Fibroblast of pulmonary artery (primary cell): ENCODE data around the gene KCNA10.

Experiments used
- DNase-seq: peaks from one replicate; pipeline ENCODE4 v3.0.0-alpha.2; 2010; ENCODE audit warnings: low read depth
- H3K4me3 ChIP-seq: replicated peaks from 2 replicates; pipeline ENCODE4 v1.5.1; 2011; ENCODE audit warnings: low read depth, mild to moderate bottlenecking, control low read depth, low read length, moderate library complexity
- CTCF ChIP-seq: IDR thresholded peaks from 2 replicates; pipeline ENCODE4 v1.5.1; 2011; ENCODE audit warnings: mild to moderate bottlenecking, control low read depth, low read length, inconsistent platforms; ENCODE audit errors: missing control alignments

KCNA10 gene

GRCh38 chr1:110509655-110510054 lies 9.3 kb downstream of the KCNA10 start:
- H3K4me3 ChIP-seq = no peak overlapping the region
- TF ChIP-seq CTCF = no peak
- DNase-seq = no peak

GRCh38 chr1:110508028-110508940 lies 10.7 kb downstream of the KCNA10 start:
- TF ChIP-seq CTCF = no peak
- DNase-seq = peak; percentile 14
- no peak overlapping the region for H3K4me3 ChIP-seq

GRCh38 chr1:110506541-110506940 lies 12.4 kb downstream of the KCNA10 start:
- no peak overlapping the region for H3K4me3 ChIP-seq
- no peak for DNase-seq
- no peak for TF ChIP-seq CTCF

GRCh38 chr1:110505596-110505995 lies 13.4 kb downstream of the KCNA10 start:
- DNase-seq = no peak
- TF ChIP-seq CTCF = no peak
- H3K4me3 ChIP-seq = no peak overlapping the region

GRCh38 chr1:110504226-110504625 lies 14.7 kb downstream of the KCNA10 start:
- no peak overlapping the region for H3K4me3 ChIP-seq
- no peak for TF ChIP-seq CTCF
- DNase-seq = no peak

- DNase-seq = no peak
- no peak for TF ChIP-seq CTCF
- H3K4me3 ChIP-seq = no peak overlapping the region
Observed at GRCh38 chr1:110503471-110503870, 15.5 kb downstream of the KCNA10 start.
